Breast epithelium (tissue), 3 donors: ENCODE measurements around the gene PRR35.

Experiments used
- POLR2A ChIP-seq: fragments of 450-650 bp; IDR thresholded peaks from one replicate; pipeline ENCODE4 v1.6.1; 2016; ENCODE audit warnings: antibody characterized with exemption, mild to moderate bottlenecking, moderate library complexity
- POLR2AphosphoS5 ChIP-seq, 3 donors: sonication (generic); formaldehyde crosslinking; IDR thresholded peaks; one replicate each; pipeline ENCODE4 v1.6.1; 2017; ENCODE audit warnings: antibody characterized with exemption in 3 of 3
- TF ChIP-seq, protein P1 (sequence below), 3 donors: fragments of 450-650 bp; IDR thresholded peaks; one replicate each; pipeline ENCODE4 v1.5.1; 2016 to 2017; ENCODE audit warnings: antibody characterized with exemption in 3 of 3, mild to moderate bottlenecking in 3 of 3, moderate library complexity in 3 of 3

DNA sequence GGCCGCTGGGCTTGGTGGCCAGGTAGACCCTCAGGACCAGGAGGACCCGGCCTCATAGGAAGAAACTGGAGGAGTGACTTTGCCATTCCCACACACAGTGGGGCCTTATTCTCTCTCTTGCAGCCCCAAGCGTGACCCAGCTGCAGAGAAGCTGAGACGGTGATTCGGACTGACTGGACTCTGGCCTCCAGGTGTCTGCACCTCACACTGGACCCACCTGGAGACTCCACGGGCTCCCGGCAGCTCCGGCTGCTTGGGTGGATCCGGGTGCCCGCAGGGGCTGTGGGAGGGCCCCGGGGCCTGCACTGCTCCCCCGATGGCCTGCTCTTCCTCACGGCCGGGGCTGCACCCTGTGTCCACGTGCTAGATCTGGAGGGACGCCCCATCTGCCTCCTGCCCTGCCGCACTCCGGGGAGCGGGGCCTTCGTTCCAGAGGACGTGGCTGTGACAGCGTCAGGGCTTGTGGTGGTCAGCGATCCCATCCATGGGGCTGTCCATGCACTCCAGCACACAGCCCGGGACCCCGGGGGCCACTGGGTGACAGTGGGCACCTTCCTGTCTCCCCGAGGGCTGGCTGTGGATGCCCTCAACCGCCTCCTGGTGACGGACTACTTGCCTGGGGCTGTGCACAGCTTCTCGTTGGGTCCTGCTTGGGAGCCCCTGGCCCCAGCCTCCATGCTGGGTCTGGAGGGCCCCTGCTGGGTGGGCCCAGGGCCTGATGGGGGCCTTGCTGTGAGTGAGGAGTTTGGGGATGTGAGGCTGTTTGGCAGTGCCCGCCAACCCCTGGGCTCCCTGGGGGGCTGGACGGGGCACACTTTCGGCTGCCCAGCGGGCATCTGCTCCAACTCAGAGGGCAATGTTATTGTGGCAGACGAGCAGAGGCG lies 7.4 kb downstream of the PRR35 start:
- TF ChIP-seq POLR2AphosphoS5 (IDR thresholded peaks at IDR 0.05) (no peak), POLR2A (no peak)
- TF ChIP-seq, protein P1, sequence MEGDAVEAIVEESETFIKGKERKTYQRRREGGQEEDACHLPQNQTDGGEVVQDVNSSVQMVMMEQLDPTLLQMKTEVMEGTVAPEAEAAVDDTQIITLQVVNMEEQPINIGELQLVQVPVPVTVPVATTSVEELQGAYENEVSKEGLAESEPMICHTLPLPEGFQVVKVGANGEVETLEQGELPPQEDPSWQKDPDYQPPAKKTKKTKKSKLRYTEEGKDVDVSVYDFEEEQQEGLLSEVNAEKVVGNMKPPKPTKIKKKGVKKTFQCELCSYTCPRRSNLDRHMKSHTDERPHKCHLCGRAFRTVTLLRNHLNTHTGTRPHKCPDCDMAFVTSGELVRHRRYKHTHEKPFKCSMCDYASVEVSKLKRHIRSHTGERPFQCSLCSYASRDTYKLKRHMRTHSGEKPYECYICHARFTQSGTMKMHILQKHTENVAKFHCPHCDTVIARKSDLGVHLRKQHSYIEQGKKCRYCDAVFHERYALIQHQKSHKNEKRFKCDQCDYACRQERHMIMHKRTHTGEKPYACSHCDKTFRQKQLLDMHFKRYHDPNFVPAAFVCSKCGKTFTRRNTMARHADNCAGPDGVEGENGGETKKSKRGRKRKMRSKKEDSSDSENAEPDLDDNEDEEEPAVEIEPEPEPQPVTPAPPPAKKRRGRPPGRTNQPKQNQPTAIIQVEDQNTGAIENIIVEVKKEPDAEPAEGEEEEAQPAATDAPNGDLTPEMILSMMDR (IDR thresholded peaks at IDR 0.05) = no peak
